Upper lobe of left lung (tissue), 6 donors: ENCODE data around the gene EMC10. TPM values are rescaled to one million over a fixed set of nuclear protein-coding genes. Genes with fewer than 3 reads are reported as not detected.

Experiments used
- ATAC-seq, 2 donors: fragments of 200-7000 bp; cut with Tn5 transposase; one replicate each; pipeline ENCODE4 v1.9.1; 2022; ENCODE audit warnings: mild to moderate bottlenecking in 2 of 2, moderate library complexity in 2 of 2; ENCODE audit not compliant: low FRiP score in 2 of 2
- DNase-seq, 2 donors: peaks; one replicate each; pipeline ENCODE4 v3.0.0-alpha.2; 2019 to 2020
- H3K27ac ChIP-seq, 4 donors: fragments of 200-600 bp; sonication (generic); one replicate each; pipeline ENCODE4 v1.5.1; 2016 to 2019
- H3K27me3 ChIP-seq, 4 donors: fragments of 200-600 bp; sonication (generic); one replicate each; pipeline ENCODE4 v1.5.1; 2017 to 2019
- H3K36me3 ChIP-seq, 4 donors: fragments of 200-600 bp; sonication (generic); one replicate each; pipeline ENCODE4 v1.5.1; 2016 to 2019
- H3K4me1 ChIP-seq, 4 donors: fragments of 200-600 bp; sonication (generic); one replicate each; pipeline ENCODE4 v1.5.1; 2018 to 2019
- H3K4me3 ChIP-seq, 4 donors: fragments of 200-600 bp; sonication (generic); one replicate each; pipeline ENCODE4 v1.5.1; 2017 to 2019; ENCODE audit warnings: mild to moderate bottlenecking in 2 of 4, moderate library complexity in 1 of 4
- H3K9me3 ChIP-seq, 4 donors: fragments of 200-600 bp; sonication (generic); one replicate each; pipeline ENCODE4 v1.5.1; 2018 to 2019
- CTCF ChIP-seq, 6 experiments: fragments of 450-650 bp in 4 of 6; fragments of 200-600 bp in 2 of 6; sonication (generic) in 2 of 6; IDR thresholded peaks; one replicate each; pipeline ENCODE4 v1.5.1; 2016 to 2019; ENCODE audit warnings: antibody characterized with exemption in 6 of 6
- EP300 ChIP-seq, 4 donors: sonication (generic); formaldehyde crosslinking; IDR thresholded peaks; one replicate each; pipeline ENCODE4 v1.5.1; 2017; ENCODE audit warnings: antibody characterized with exemption in 4 of 4, control low read depth in 2 of 4
- POLR2A ChIP-seq, 4 donors: fragments of 450-650 bp; IDR thresholded peaks; one replicate each; pipeline ENCODE4 v1.5.1; 2016 to 2017; ENCODE audit warnings: antibody characterized with exemption in 4 of 4, mild to moderate bottlenecking in 2 of 4
- POLR2AphosphoS5 ChIP-seq, 2 donors: sonication (generic); formaldehyde crosslinking; IDR thresholded peaks; one replicate each; pipeline ENCODE4 v1.5.1; 2017; ENCODE audit warnings: antibody characterized with exemption in 2 of 2
- WGBS, 2 donors: methylation state at CpG; one replicate each; pipeline ENCODE4 v1.1.5; 2017 to 2018; 5-methylcytosine and 5-hydroxymethylcytosine counted together
- total RNA-seq, 6 donors: library from RNA; depleted of rRNA in 4 of 6; stranded (reverse); fragments of >200 nt in 4 of 6; gene quantifications; one replicate each; pipeline versions ENCODE4 v1.1.0 to v1.2.1, GENCODE V29; 2016 to 2021
- donor health status: DM: no; HTN: no; CAD: no; lungs with moderate emphysema.
- donor health status: DM: no; HTN: yes; CAD: no; lungs with severe emphysema.

Gene EMC10
- total RNA-seq, 6 donors from 2014 or later, result 83.8 to 155 (median 121) TPM

- Histone ChIP-seq H3K27me3 (no peaks in the 10 kb centered on the region), H3K4me3 (no peak overlapping the region), H3K4me1 (peaks cover 8 to 16% (median 10%) of the 10 kb centered on the region in 4 donors), H3K27ac (no peak overlapping the region), H3K9me3 (no peaks in the 10 kb centered on the region), H3K36me3 (peaks cover 0 to 10% (median 3%) of the 10 kb centered on the region in 4 donors)
- DNase-seq, result no peak
- ATAC-seq, result no peak
- 87 to 93% methylated on average over 3 of the region's 3 CpGs for WGBS, 2 donors
- TF ChIP-seq CTCF (IDR thresholded peaks at IDR 0.05) (no peak), POLR2AphosphoS5 (IDR thresholded peaks at IDR 0.05) (no peak), POLR2A (IDR thresholded peaks at IDR 0.05) (no peak), EP300 (IDR thresholded peaks at IDR 0.05) (no peak)
Observed at GRCh38 chr19:50508843-50509190, 32.5 kb downstream of the EMC10 start.

- Histone ChIP-seq H3K9me3 (no peaks in the 10 kb centered on the region), H3K27me3 (no peaks in the 10 kb centered on the region), H3K36me3 (peaks cover 0 to 10% (median 3%) of the 10 kb centered on the region in 4 donors), H3K27ac (no peak overlapping the region), H3K4me1 (peaks cover 8 to 16% (median 10%) of the 10 kb centered on the region in 4 donors), H3K4me3 (no peak overlapping the region)
- TF ChIP-seq EP300 (IDR thresholded peaks at IDR 0.05), result no peak
- no peak for TF ChIP-seq POLR2A (IDR thresholded peaks at IDR 0.05)
- TF ChIP-seq POLR2AphosphoS5 (IDR thresholded peaks at IDR 0.05), result no peak
- TF ChIP-seq CTCF (IDR thresholded peaks at IDR 0.05), result no peak
- no peak for DNase-seq
- WGBS, 2 donors, result 85 to 90% methylated on average over 11 of the region's 11 CpGs
- no peak for ATAC-seq
Observed at GRCh38 chr19:50509366-50509765, 33.1 kb downstream of the EMC10 start.

GRCh38 chr19:50510121-50510670 lies 33.9 kb downstream of the EMC10 start:
- peaks cover 8 to 16% (median 10%) of the 10 kb centered on the region in 4 donors for H3K4me1 ChIP-seq
- H3K27ac ChIP-seq, result peak overlapping the region in 3 of 4 donors; percentile 77 to 89 (median 86)
- 65 to 66% methylated on average over 18 to 20 of the region's 26 CpGs for WGBS, 2 donors
- H3K36me3 ChIP-seq, result peaks cover 0 to 10% (median 3%) of the 10 kb centered on the region in 4 donors
- no peaks in the 10 kb centered on the region for H3K9me3 ChIP-seq
- H3K27me3 ChIP-seq, result no peaks in the 10 kb centered on the region
- TF ChIP-seq CTCF (IDR thresholded peaks at IDR 0.05) (no peak), POLR2A (IDR thresholded peaks at IDR 0.05) (no peak), POLR2AphosphoS5 (IDR thresholded peaks at IDR 0.05) (no peak), EP300 (IDR thresholded peaks at IDR 0.05) (no peak)
- DNase-seq, result peak in 1 of 2 donors; percentile 83
- no peak for ATAC-seq
- H3K4me3 ChIP-seq, result peak overlapping the region; percentile 55 to 73 (median 68)

- Histone ChIP-seq H3K4me1 (peaks cover 8 to 16% (median 10%) of the 10 kb centered on the region in 4 donors), H3K36me3 (peaks cover 0 to 8% (median 3%) of the 10 kb centered on the region in 4 donors), H3K27me3 (no peaks in the 10 kb centered on the region), H3K4me3 (peak overlapping the region; percentile 55 to 73 (median 68)), H3K27ac (peak overlapping the region; percentile 71 to 89 (median 82)), H3K9me3 (no peaks in the 10 kb centered on the region)
- TF ChIP-seq EP300 (IDR thresholded peaks at IDR 0.05) (no peak), POLR2A (IDR thresholded peaks at IDR 0.05) (peak in 1 of 4 donors; percentile 24)
- 6 to 8% methylated on average over 10 of the region's 10 CpGs for WGBS, 2 donors
- DNase-seq, result no peak
- ATAC-seq, result no peak
Observed at GRCh38 chr19:50510700-50511068, 34.4 kb downstream of the EMC10 start.

GRCh38 chr19:50511069-50511822 lies 34.9 kb downstream of the EMC10 start, which contains the start of gene JOSD2:
Gene JOSD2, minus strand, starts transcription at chr19:50511191. Its CDS starts 760 bp downstream, at chr19:50510431.
- Histone ChIP-seq H3K36me3 (peaks cover 0 to 2% (median under 1%) of the 10 kb centered on the region in 4 donors), H3K27ac (peak within 1 kb of the TSS; percentile 71 to 89 (median 82)), H3K9me3 (no peaks in the 10 kb centered on the region), H3K4me3 (peak within 1 kb of the TSS; percentile 55 to 73 (median 68)), H3K4me1 (peaks cover 8 to 16% (median 10%) of the 10 kb centered on the region in 4 donors), H3K27me3 (no peaks in the 10 kb centered on the region)
- peak in 1 of 4 donors; percentile 70 for TF ChIP-seq EP300 (IDR thresholded peaks at IDR 0.05)
- peak in 2 of 4 donors; percentile 28 to 80 for TF ChIP-seq POLR2A (IDR thresholded peaks at IDR 0.05)
- peak; percentile 72 to 78 for TF ChIP-seq POLR2AphosphoS5 (IDR thresholded peaks at IDR 0.05)
- TF ChIP-seq CTCF (IDR thresholded peaks at IDR 0.05), result peak in 4 of 6 experiments; percentile 29 to 46 (median 36)
- DNase-seq (peak; percentile 99), ATAC-seq (peak; percentile 96 to 97)
- WGBS, 2 donors, result 2% methylated on average over 17 to 37 of the region's 69 CpGs
